Upper lobe of left lung (tissue), 4 donors: ENCODE results near the gene PRM1.

Experiments used
- EP300 ChIP-seq, 4 donors: sonication (generic); formaldehyde crosslinking; IDR thresholded peaks; one replicate each; pipeline ENCODE4 v1.5.1; 2017; ENCODE audit warnings: antibody characterized with exemption in 4 of 4, control low read depth in 2 of 4
- POLR2AphosphoS5 ChIP-seq, 2 donors: sonication (generic); formaldehyde crosslinking; IDR thresholded peaks; one replicate each; pipeline ENCODE4 v1.5.1; 2017; ENCODE audit warnings: antibody characterized with exemption in 2 of 2
- TF ChIP-seq, protein P1 (sequence below), 6 experiments: fragments of 450-650 bp in 4 of 6; fragments of 200-600 bp in 2 of 6; sonication (generic) in 2 of 6; IDR thresholded peaks; one replicate each; pipeline ENCODE4 v1.5.1; 2016 to 2019; ENCODE audit warnings: antibody characterized with exemption in 6 of 6

DNA sequence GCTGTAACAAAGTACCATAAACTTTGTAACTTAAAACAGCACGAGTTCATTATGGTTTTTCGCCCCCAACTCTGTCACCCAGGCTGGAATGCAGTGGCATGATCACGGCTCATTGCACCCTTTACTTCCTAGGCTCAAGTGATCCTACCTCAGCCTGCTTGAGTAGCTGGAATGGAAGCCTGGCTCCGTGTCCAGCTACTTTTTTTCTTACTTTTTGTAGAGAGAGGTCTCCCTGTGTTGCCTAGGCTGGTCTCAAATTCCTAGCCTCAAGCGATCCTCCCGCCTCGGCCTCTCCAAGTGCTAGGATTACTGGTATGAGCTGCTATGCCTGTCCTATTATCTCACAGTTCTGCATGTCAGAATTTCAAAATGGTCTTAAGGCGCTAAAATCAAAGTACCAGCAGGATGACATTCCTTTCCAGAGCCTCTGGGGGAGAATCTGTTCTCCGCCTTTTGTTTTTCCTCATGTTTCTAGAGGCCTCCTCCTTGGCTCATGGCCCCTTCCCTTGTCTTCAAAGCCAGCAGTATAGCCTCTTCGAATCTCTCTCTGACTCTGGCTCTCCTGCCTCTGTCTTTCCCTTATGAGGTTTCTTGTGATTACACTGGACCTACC is 10.1 kb upstream of the PRM1 start:
- TF ChIP-seq, protein P1, sequence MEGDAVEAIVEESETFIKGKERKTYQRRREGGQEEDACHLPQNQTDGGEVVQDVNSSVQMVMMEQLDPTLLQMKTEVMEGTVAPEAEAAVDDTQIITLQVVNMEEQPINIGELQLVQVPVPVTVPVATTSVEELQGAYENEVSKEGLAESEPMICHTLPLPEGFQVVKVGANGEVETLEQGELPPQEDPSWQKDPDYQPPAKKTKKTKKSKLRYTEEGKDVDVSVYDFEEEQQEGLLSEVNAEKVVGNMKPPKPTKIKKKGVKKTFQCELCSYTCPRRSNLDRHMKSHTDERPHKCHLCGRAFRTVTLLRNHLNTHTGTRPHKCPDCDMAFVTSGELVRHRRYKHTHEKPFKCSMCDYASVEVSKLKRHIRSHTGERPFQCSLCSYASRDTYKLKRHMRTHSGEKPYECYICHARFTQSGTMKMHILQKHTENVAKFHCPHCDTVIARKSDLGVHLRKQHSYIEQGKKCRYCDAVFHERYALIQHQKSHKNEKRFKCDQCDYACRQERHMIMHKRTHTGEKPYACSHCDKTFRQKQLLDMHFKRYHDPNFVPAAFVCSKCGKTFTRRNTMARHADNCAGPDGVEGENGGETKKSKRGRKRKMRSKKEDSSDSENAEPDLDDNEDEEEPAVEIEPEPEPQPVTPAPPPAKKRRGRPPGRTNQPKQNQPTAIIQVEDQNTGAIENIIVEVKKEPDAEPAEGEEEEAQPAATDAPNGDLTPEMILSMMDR (IDR thresholded peaks at IDR 0.05), result no peak
- TF ChIP-seq EP300 (IDR thresholded peaks at IDR 0.05) (no peak), POLR2AphosphoS5 (IDR thresholded peaks at IDR 0.05) (no peak)
